ENCODE results near the gene PTPN11.

DNA sequence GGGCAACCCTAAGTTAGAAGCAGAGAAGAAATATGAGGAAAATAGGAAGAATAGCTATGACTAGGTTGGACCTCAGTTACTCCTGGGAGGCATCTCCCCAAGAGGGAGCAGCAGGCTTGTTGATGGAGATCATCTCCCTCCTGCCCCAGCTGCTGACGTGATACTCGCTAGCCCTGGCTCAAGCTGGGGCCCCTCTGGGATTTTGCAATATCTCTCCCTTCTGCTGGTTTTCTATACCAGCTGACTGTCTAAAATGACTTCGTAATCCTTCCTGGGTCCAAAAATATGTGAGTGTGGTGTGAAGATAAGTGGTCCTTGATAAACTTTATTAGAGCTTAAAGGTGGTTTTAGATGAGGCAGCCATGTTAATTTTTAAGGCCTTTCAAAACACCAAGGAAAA is 32.0 kb upstream of the PTPN11 start:
- TF ChIP-seq, protein P1, sequence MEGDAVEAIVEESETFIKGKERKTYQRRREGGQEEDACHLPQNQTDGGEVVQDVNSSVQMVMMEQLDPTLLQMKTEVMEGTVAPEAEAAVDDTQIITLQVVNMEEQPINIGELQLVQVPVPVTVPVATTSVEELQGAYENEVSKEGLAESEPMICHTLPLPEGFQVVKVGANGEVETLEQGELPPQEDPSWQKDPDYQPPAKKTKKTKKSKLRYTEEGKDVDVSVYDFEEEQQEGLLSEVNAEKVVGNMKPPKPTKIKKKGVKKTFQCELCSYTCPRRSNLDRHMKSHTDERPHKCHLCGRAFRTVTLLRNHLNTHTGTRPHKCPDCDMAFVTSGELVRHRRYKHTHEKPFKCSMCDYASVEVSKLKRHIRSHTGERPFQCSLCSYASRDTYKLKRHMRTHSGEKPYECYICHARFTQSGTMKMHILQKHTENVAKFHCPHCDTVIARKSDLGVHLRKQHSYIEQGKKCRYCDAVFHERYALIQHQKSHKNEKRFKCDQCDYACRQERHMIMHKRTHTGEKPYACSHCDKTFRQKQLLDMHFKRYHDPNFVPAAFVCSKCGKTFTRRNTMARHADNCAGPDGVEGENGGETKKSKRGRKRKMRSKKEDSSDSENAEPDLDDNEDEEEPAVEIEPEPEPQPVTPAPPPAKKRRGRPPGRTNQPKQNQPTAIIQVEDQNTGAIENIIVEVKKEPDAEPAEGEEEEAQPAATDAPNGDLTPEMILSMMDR (IDR thresholded peaks at IDR 0.05; ENCODE audit: low read depth, low read length, poor library complexity, severe bottlenecking) = no peak
- TF ChIP-seq EZH2phosphoT487 (IDR thresholded peaks at IDR 0.05; ENCODE audit: borderline replicate concordance, low read length) = no peak

All from DOHH2 (cell line).